HepG2 (cell line): ENCODE data around the gene MDFIC. TPM values are rescaled to one million over a fixed set of nuclear protein-coding genes. Genes with fewer than 3 reads are reported as not detected.

Experiments
- ATAC-seq: fragments of 200-7000 bp; cut with Tn5 transposase; 3 replicates; pipeline ENCODE4 v1.9.1; 2020; ENCODE audit warnings: mild to moderate bottlenecking, moderate library complexity
- BruUV-seq: library from RNA; stranded (reverse); fragments of 400-500 nt; replicated peaks from 2 replicates; lab custom pipeline; 2021; lab: Mats Ljungman, UMichigan
- CTCF ChIA-PET: fragments of 300-600 bp; formaldehyde crosslinking; extraction: SDS; loops from one replicate; lab custom pipeline; 2021; ENCODE audit warnings: low total read pairs, inconsistent platforms, low intra/inter-chr PET ratio; lab: Yijun Ruan, JAX
- POLR2A ChIA-PET: fragments of 350-600 bp; sonication (Branson Sonifier 250); formaldehyde crosslinking; loops from one replicate; lab custom pipeline; 2020; ENCODE audit warnings: antibody characterized with exemption, inconsistent platforms; lab: Yijun Ruan, JAX
- DNase-seq: peaks from one replicate; pipeline ENCODE4 v3.0.0-alpha.2; 2015; ENCODE audit warnings: low spot score
- FAIRE-seq: peaks from 3 replicates; lab custom pipeline; 2011; peaks lifted over from hg19 to GRCh38; lab: Jason Lieb, UNC
- H2AFZ ChIP-seq: one replicate; pipeline ENCODE4 v1.6.1; 2011; ENCODE audit warnings: low read length, inconsistent platforms
- H3K27ac ChIP-seq: fragments of 300-600 bp; 3 replicates; pipeline ENCODE4 v1.8.0; 2011; ENCODE audit warnings: mixed run types, mild to moderate bottlenecking, mixed read lengths, low read length, inconsistent platforms; ENCODE audit not compliant: insufficient read depth; ENCODE audit errors: extremely low read length
- H3K27me3 ChIP-seq, 2 experiments: fragments of 200-600 bp in 1 of 2; 2 replicates in 1 of 2; 3 replicates in 1 of 2; pipeline versions ENCODE4 v1.6.0 to v1.8.0; 2011; ENCODE audit warnings: low read length in 2 of 2, mild to moderate bottlenecking in 2 of 2, moderate library complexity in 2 of 2, inconsistent platforms in 1 of 2; ENCODE audit not compliant: insufficient read depth in 2 of 2, control insufficient read depth in 1 of 2
- H3K36me3 ChIP-seq, 2 experiments: fragments of 200-600 bp in 1 of 2; replicated peaks in 1 of 2; 2 replicates in 1 of 2; 3 replicates in 1 of 2; pipeline versions ENCODE4 v1.5.1 to v1.8.0; 2011; ENCODE audit warnings: low read length in 2 of 2, inconsistent platforms in 1 of 2; ENCODE audit not compliant: insufficient read depth in 2 of 2, control insufficient read depth in 1 of 2
- H3K4me1 ChIP-seq: 2 replicates; pipeline ENCODE4 v1.5.1; 2012; ENCODE audit warnings: low read length, inconsistent platforms; ENCODE audit not compliant: insufficient read depth
- H3K4me2 ChIP-seq: 2 replicates; pipeline ENCODE4 v1.6.0; 2011; ENCODE audit warnings: low read depth, low read length, inconsistent platforms
- H3K4me3 ChIP-seq, 3 experiments: fragments of 200-600 bp in 1 of 3; sonication (generic), shearing (Covaris generic) in 1 of 3; replicated peaks in 1 of 3; 2 replicates each; pipeline ENCODE4 v1.5.1; 2011 to 2016; ENCODE audit warnings: low read length in 3 of 3, inconsistent platforms in 2 of 3, low read depth in 2 of 3, mild to moderate bottlenecking in 2 of 3, control low read depth in 1 of 3, mixed read lengths in 1 of 3; ENCODE audit not compliant: insufficient read depth in 1 of 3
- H3K79me2 ChIP-seq: one replicate; pipeline ENCODE4 v1.6.1; 2011; ENCODE audit warnings: low read length, inconsistent platforms; ENCODE audit not compliant: insufficient read depth
- H3K9ac ChIP-seq: 2 replicates; pipeline ENCODE4 v1.6.0; 2011; ENCODE audit warnings: mild to moderate bottlenecking, low read depth, low read length, inconsistent platforms; ENCODE audit not compliant: insufficient read depth
- H3K9me3 ChIP-seq: 2 replicates; pipeline ENCODE4 v1.5.1; 2012; ENCODE audit warnings: mild to moderate bottlenecking, low read length
- H4K20me1 ChIP-seq: 2 replicates; pipeline ENCODE4 v1.6.0; 2011; ENCODE audit warnings: inconsistent platforms, mild to moderate bottlenecking, low read length, moderate library complexity; ENCODE audit not compliant: insufficient read depth
- AFF4 ChIP-seq: sonication (generic); formaldehyde crosslinking; IDR thresholded peaks from 2 replicates; pipeline ENCODE4 v1.4.0; 2020; ENCODE audit warnings: missing genetic modification reagents
- BRD4 ChIP-seq: sonication (generic); formaldehyde crosslinking; IDR thresholded peaks from 2 replicates; pipeline ENCODE4 v1.4.0; 2020; ENCODE audit warnings: missing genetic modification reagents
- CREBL2 ChIP-seq: sonication (generic); formaldehyde crosslinking; IDR thresholded peaks from 2 replicates; pipeline ENCODE4 v1.8.1; 2023; ENCODE audit warnings: missing genetic modification reagents, mild to moderate bottlenecking, borderline replicate concordance
- KIAA2018 ChIP-seq: sonication (generic); formaldehyde crosslinking; IDR thresholded peaks from 2 replicates; pipeline ENCODE4 v1.5.0; 2020; ENCODE audit warnings: mild to moderate bottlenecking, missing genetic modification reagents, borderline replicate concordance
- WGBS: methylation state at CpG from one replicate; pipeline ENCODE4 v1.1.6; 2017; ENCODE audit warnings: low lambda C conversion rate; 5-methylcytosine and 5-hydroxymethylcytosine counted together
- in situ Hi-C: cut with HindIII; loops from 2 replicates; pipeline ENCODE4 v1.10.0; 2017; ENCODE audit warnings: low pct_unique_long_range_greater_than_20kb; ENCODE audit not compliant: extremely low pct_ligation_motif_present
- intact Hi-C: fragments of 100-400 bp; cut with micrococcal nuclease; formaldehyde crosslinking; loops from one replicate; pipeline ENCODE4 v1.10.0; 2022; ENCODE audit not compliant: unreplicated experiment
- polyA plus RNA-seq, 8 experiments: library from polyadenylated mRNA; depleted of rRNA in 3 of 8; stranded (reverse) in 7 of 8; unstranded in 1 of 8; fragments of >200 nt; fragmentation: Illumina TruSeq in 4 of 8; extraction: Trizol in 4 of 8; gene quantifications; 2 replicates each; pipeline versions ENCODE4 v1.2.1 to v1.2.3, GENCODE V29; 2011 to 2016; ENCODE audit warnings: low read depth in 4 of 8, missing spikeins in 1 of 8, mixed read lengths in 1 of 8; ENCODE audit not compliant: insufficient read depth in 1 of 8
- total RNA-seq, 5 experiments: library from RNA; depleted of rRNA; stranded (reverse); fragments of >200 nt; fragmentation: Illumina TruSeq; extraction: Trizol; gene quantifications; 2 replicates each; pipeline ENCODE4 v1.2.3, GENCODE V29; 2016; ENCODE audit warnings: low read depth in 1 of 5

The MDFIC gene
- total and polyA plus RNA-seq, 2 of the 13 experiments (the other 11 are each of a cell fraction or from before 2014, with no cell fraction given): 0.13 TPM; not detected in 1

- TF ChIP-seq KIAA2018 (CRISPR knock-in tag) (no peak), BRD4 (CRISPR knock-in tag) (no peak)
These were observed 92.9 kb downstream of the MDFIC start (continued) for GRCh38 chr7:115014794-115015193.

GRCh38 chr7:115015619-115016018, 93.7 kb downstream of the MDFIC start:
- no peaks in the 10 kb centered on the region for H3K4me1 ChIP-seq
- BruUV-seq: no TSS peak
- H4K20me1 ChIP-seq: no peaks in the 10 kb centered on the region
- no peak overlapping the region for H2AFZ ChIP-seq
- H3K9me3 ChIP-seq: no peaks in the 10 kb centered on the region
- DNase-seq (no peak), FAIRE-seq (no peak), ATAC-seq (no peak)
- H3K27ac ChIP-seq: no peak overlapping the region
- TF ChIP-seq CREBL2 (no peak), AFF4 (CRISPR knock-in tag) (no peak)
- CTCF ChIA-PET: no interaction called here
- intact Hi-C loops (no loop called here), in situ Hi-C loops (no loop called here)
- H3K36me3 ChIP-seq: no peaks in the 10 kb centered on the region
- no peak overlapping the region for H3K9ac ChIP-seq
- H3K4me2 ChIP-seq: no peak overlapping the region
- POLR2A ChIA-PET: no interaction called here
- H3K79me2 ChIP-seq: no peaks in the 10 kb centered on the region
- no peaks in the 10 kb centered on the region for H3K27me3 ChIP-seq
- 52% methylated on average over 4 of the region's 4 CpGs for WGBS
- H3K4me3 ChIP-seq: no peak overlapping the region
